Fibroblast of the aortic adventitia (primary cell): ENCODE data around the gene MAP4K3. TPM values are rescaled to one million over a fixed set of nuclear protein-coding genes. Genes with fewer than 3 reads are reported as not detected.

Source experiments
- DNase-seq: peaks from one replicate; pipeline ENCODE4 v3.0.0-alpha.2; 2010; ENCODE audit warnings: low read depth
- H3K4me3 ChIP-seq: 2 replicates; pipeline ENCODE4 v1.5.1; 2011; ENCODE audit warnings: low read depth, mild to moderate bottlenecking, control low read depth, low read length, moderate library complexity
- total RNA-seq: library from RNA; depleted of rRNA; stranded (reverse); fragments of >200 nt; gene quantifications from 2 replicates; pipeline ENCODE4 v1.2.3, GENCODE V29; 2012; ENCODE audit warnings: low replicate concordance
- TF ChIP-seq, protein P1 (sequence below): IDR thresholded peaks from 2 replicates; pipeline ENCODE4 v1.5.1; 2011; ENCODE audit warnings: mild to moderate bottlenecking, low read length, control low read depth, inconsistent platforms; ENCODE audit not compliant: insufficient read depth

The MAP4K3 gene
- total RNA-seq, 1 donor = 48.0 TPM

- DNase-seq = no peak
- TF ChIP-seq, protein P1, sequence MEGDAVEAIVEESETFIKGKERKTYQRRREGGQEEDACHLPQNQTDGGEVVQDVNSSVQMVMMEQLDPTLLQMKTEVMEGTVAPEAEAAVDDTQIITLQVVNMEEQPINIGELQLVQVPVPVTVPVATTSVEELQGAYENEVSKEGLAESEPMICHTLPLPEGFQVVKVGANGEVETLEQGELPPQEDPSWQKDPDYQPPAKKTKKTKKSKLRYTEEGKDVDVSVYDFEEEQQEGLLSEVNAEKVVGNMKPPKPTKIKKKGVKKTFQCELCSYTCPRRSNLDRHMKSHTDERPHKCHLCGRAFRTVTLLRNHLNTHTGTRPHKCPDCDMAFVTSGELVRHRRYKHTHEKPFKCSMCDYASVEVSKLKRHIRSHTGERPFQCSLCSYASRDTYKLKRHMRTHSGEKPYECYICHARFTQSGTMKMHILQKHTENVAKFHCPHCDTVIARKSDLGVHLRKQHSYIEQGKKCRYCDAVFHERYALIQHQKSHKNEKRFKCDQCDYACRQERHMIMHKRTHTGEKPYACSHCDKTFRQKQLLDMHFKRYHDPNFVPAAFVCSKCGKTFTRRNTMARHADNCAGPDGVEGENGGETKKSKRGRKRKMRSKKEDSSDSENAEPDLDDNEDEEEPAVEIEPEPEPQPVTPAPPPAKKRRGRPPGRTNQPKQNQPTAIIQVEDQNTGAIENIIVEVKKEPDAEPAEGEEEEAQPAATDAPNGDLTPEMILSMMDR = no peak
- no peak overlapping the region for H3K4me3 ChIP-seq
Measured at GRCh38 chr2:39401319-39401718, 35.8 kb downstream of the MAP4K3 start.

DNA sequence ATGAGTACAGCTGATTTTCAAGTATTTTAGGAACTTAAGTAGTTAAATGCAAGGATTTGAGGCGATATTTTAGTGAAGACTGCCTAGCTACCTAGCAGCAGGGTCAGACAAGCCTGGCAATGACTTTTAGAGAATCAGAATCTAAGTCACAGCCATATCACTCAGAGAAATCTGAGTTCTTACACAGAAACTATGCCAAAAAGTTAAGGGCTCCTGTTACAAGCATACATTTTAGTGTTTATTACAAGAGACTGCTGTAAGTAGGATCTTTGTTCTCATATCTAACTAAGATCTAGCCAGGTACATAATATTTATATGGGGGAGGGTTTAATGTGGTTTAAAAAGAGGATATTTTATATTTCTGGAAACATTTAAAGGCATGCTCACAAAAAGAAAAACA, 37.5 kb downstream of the MAP4K3 start:
- TF ChIP-seq, protein P1 = no peak
- H3K4me3 ChIP-seq = no peak overlapping the region
- DNase-seq = no peak

DNA sequence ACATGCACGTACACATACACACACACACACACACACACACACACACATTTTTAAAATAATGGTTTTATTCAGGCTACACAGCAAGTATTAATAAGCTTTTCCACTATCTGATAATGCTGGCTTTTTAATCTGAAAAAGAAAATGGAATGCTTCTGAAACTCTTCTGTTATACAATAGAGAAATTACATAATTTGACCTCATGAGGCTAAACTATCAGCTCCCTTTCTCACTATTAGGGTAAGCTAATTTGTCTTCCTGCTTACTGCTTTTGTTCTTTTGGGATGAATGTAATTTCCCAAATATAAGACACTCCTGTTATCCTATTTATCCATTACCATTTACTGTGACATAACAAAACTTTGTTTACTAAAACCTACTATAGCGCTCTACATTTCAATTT, 41.8 kb downstream of the MAP4K3 start:
- H3K4me3 ChIP-seq = no peak overlapping the region
- TF ChIP-seq, protein P1 = no peak
- DNase-seq = no peak

- DNase-seq = peak; percentile 46
- TF ChIP-seq, protein P1 = no peak
- H3K4me3 ChIP-seq = no peak overlapping the region
Measured at GRCh38 chr2:39394516-39394961, 42.5 kb downstream of the MAP4K3 start.

GRCh38 chr2:39392672-39393071, 44.4 kb downstream of the MAP4K3 start:
- DNase-seq = no peak
- H3K4me3 ChIP-seq = no peak overlapping the region
- TF ChIP-seq, protein P1 = no peak

GRCh38 chr2:39390216-39390615, 46.9 kb downstream of the MAP4K3 start:
- DNase-seq = no peak
- H3K4me3 ChIP-seq = no peak overlapping the region
- TF ChIP-seq, protein P1 = no peak

DNA sequence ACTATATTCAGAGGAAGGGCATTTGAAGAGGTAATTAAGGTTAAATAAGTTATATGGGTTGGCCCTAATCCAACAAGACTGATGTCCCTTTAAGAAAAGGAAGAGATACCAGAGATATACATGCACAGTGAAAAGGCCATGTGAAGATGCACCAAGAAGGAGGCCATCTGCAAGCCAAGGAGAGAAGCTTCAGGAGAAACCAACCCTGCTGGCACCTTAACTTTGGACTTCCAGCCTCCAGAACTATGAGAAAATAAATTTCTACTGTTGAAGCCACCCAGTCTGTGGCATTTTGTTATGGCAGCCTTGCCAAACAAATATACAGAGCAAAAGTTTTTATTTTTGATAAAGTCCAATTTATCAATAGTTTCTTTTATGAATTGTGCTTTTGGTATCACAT, 51.0 kb downstream of the MAP4K3 start:
- H3K4me3 ChIP-seq = no peak overlapping the region
- TF ChIP-seq, protein P1 = no peak
- DNase-seq = no peak
